Upper lobe of right lung (tissue), 1 donor: Measurements from ENCODE around the gene CLEC4G. TPM values are rescaled to one million over a fixed set of nuclear protein-coding genes. Genes with fewer than 3 reads are reported as not detected.

Experiments used
- ATAC-seq: fragments of 200-7000 bp; cut with Tn5 transposase; one replicate; pipeline ENCODE4 v1.9.1; 2020; ENCODE audit warnings: mild to moderate bottlenecking, moderate library complexity
- DNase-seq: peaks from one replicate; pipeline ENCODE4 v3.0.0-alpha.2; 2020
- H3K27ac ChIP-seq: fragments of 200-600 bp; one replicate; pipeline ENCODE4 v1.8.0; 2022
- H3K27me3 ChIP-seq: fragments of 200-600 bp; one replicate; pipeline ENCODE4 v1.8.0; 2022; ENCODE audit warnings: mild to moderate bottlenecking
- H3K36me3 ChIP-seq: fragments of 200-600 bp; one replicate; pipeline ENCODE4 v1.8.0; 2022
- H3K4me1 ChIP-seq: fragments of 200-600 bp; one replicate; pipeline ENCODE4 v1.8.0; 2022
- H3K4me3 ChIP-seq: fragments of 200-600 bp; one replicate; pipeline ENCODE4 v1.8.0; 2022; ENCODE audit warnings: mild to moderate bottlenecking
- H3K9me3 ChIP-seq: fragments of 200-600 bp; one replicate; pipeline ENCODE4 v1.8.0; 2022
- intact Hi-C: fragments of 100-400 bp; cut with DNase I; formaldehyde crosslinking; loops from one replicate; pipeline ENCODE4 v1.11.0; 2022
- total RNA-seq: library from RNA; stranded (reverse); fragmentation: NEBNext Ultra II Directional; extraction: Animal tissue kit (Norgen Biotek cat#: 25700); gene quantifications from one replicate; pipeline ENCODE4 v1.2.1, GENCODE V29; 2021
- TF ChIP-seq, protein P1 (sequence below): fragments of 200-600 bp; IDR thresholded peaks from one replicate; pipeline ENCODE4 v1.8.0; 2022; ENCODE audit warnings: antibody characterized with exemption
- donor health status: DM: no; HTN: yes; CAD: no; lungs with severe emphysema.

CLEC4G gene
- total RNA-seq, 1 donor from 2014 or later: 1.4 TPM

DNA sequence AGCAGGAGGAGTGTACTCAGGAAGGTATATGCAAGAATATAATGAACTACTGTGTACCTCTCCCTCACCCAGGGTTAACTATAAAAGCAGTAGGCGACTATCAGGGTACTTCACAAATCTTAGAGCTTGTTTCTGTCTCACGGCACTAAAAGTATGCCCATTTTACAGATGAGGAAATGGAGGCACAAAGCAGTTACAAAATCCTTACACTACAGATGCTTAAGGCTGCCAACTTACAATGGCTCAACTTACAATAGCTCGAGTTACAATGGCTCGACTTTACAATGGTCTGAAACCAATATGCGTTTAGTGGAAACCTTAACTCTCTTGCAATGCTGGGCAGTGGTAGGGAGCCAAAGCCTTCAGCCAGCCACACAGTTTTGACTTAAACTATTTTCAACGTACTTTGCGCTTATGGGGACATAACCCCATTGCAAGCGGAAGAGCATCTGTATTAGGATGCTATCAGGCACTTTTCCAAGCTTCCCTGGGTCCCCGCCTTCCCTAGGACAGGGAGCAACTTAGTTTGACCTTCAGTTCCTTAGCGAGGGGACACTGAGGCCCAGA, 34.1 kb downstream of the CLEC4G start:
- intact Hi-C loops: no loop called here
- Histone ChIP-seq H3K36me3 (no peaks in the 10 kb centered on the region), H3K4me3 (no peak overlapping the region), H3K27ac (no peak overlapping the region), H3K27me3 (peaks cover 30% of the 10 kb centered on the region), H3K9me3 (no peaks in the 10 kb centered on the region), H3K4me1 (no peaks in the 10 kb centered on the region)
- ATAC-seq: no peak
- TF ChIP-seq, protein P1, sequence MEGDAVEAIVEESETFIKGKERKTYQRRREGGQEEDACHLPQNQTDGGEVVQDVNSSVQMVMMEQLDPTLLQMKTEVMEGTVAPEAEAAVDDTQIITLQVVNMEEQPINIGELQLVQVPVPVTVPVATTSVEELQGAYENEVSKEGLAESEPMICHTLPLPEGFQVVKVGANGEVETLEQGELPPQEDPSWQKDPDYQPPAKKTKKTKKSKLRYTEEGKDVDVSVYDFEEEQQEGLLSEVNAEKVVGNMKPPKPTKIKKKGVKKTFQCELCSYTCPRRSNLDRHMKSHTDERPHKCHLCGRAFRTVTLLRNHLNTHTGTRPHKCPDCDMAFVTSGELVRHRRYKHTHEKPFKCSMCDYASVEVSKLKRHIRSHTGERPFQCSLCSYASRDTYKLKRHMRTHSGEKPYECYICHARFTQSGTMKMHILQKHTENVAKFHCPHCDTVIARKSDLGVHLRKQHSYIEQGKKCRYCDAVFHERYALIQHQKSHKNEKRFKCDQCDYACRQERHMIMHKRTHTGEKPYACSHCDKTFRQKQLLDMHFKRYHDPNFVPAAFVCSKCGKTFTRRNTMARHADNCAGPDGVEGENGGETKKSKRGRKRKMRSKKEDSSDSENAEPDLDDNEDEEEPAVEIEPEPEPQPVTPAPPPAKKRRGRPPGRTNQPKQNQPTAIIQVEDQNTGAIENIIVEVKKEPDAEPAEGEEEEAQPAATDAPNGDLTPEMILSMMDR: no peak
- no peak for DNase-seq

DNA sequence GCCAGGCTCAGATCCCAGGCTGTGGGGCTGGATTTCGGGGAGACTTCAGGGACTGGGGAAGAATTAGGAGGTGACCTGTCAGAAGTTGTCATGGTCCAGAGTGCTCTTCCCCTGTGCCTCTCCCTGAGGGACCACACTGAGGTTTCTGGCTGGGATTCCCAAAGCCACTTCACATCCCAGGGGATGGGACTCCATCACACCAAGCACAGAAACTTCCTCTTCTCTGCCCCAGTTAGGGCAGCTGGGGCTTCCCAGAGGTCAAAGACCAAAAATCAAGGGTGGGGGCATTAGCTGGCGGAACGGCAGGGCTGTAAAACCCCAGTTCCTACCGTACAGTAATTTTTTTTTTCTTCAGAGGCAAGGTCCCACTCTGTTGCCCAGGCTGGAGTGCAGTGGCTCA, 37.4 kb downstream of the CLEC4G start:
- ATAC-seq (no peak), DNase-seq (no peak)
- intact Hi-C loops: no loop called here
- no peaks in the 10 kb centered on the region for H3K9me3 ChIP-seq
- H3K27ac ChIP-seq: no peak overlapping the region
- H3K4me1 ChIP-seq: no peaks in the 10 kb centered on the region
- no peaks in the 10 kb centered on the region for H3K36me3 ChIP-seq
- H3K27me3 ChIP-seq: peaks cover 19% of the 10 kb centered on the region
- no peak overlapping the region for H3K4me3 ChIP-seq
- TF ChIP-seq, protein P1: no peak

DNA sequence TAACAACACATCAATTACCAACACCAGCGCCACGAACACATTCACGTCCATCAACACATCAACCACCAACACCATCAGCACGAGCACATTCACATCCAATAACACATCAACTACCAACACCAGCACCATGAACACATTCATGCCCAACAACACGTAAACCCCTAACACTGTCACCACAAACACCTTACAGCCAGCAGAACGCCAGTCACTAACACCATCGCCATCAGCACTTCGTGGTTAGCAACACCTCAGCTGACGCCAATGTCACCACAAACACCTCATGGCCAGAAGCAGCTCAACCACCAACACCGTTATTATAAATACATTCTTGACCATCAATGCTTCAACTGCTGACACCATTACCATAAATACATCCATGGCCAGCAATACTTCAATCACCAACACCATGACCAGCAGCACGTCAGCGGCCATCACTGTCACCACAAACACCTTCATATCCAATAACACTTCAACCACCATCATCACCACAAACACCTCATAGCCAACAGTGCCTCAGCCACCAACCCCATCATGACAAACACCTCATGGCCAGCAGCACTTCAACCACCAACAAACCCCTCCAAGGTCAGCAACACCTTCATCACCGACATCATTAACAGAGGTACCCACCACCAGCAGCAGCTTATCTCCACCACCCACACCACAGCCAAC, 39.4 kb downstream of the CLEC4G start:
- no peak overlapping the region for H3K4me3 ChIP-seq
- no peaks in the 10 kb centered on the region for H3K9me3 ChIP-seq
- intact Hi-C loops: no loop called here
- H3K27ac ChIP-seq: no peak overlapping the region
- ATAC-seq (no peak), DNase-seq (no peak)
- H3K27me3 ChIP-seq: peaks cover 9% of the 10 kb centered on the region
- no peaks in the 10 kb centered on the region for H3K36me3 ChIP-seq
- no peaks in the 10 kb centered on the region for H3K4me1 ChIP-seq
- TF ChIP-seq, protein P1: no peak

DNA sequence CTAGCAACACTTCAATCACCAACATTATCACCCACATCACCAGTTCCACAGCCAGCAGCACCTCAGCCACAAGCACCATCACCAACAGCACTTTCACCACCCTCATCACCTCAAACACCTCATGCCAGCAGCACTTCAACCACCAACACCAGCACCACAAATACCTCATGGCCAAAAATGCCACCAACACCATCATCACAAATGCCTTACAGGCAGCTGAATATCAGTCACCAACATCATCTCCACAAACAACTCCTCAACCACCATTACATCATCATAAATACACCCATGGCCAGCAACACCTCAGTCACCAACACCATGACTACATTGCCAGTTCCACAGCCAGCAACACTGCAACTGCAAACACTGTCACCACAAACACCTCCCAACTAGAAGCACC, 40.4 kb downstream of the CLEC4G start:
- intact Hi-C loops: no loop called here
- DNase-seq (no peak), ATAC-seq (no peak)
- no peaks in the 10 kb centered on the region for H3K36me3 ChIP-seq
- no peaks in the 10 kb centered on the region for H3K9me3 ChIP-seq
- H3K27me3 ChIP-seq: peaks cover 3% of the 10 kb centered on the region
- H3K4me3 ChIP-seq: no peak overlapping the region
- H3K4me1 ChIP-seq: no peaks in the 10 kb centered on the region
- TF ChIP-seq, protein P1: no peak
- no peak overlapping the region for H3K27ac ChIP-seq

DNA sequence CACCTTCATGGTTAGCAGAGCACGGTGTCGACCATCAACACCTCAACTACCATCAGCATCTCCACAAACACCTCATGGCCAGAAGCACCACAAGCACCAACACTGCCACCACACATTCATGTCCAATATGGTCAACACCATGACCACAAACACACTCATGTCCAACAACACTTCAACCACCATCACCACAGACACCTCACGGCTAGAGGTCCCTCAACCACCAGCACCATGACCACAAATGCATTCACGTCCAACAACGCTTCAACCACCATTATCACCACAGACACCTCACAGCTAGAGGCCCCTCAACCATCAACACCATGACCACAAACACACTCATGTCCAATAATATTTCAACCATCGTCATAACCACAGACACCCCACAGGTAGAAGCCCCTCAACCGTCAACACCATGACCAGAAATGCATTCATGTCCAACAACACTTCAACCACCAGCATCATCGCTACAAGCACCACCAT, 41.1 kb downstream of the CLEC4G start:
- no peaks in the 10 kb centered on the region for H3K36me3 ChIP-seq
- H3K27ac ChIP-seq: no peak overlapping the region
- H3K27me3 ChIP-seq: no peaks in the 10 kb centered on the region
- H3K4me1 ChIP-seq: no peaks in the 10 kb centered on the region
- DNase-seq: no peak
- H3K9me3 ChIP-seq: no peaks in the 10 kb centered on the region
- H3K4me3 ChIP-seq: no peak overlapping the region
- intact Hi-C loops: no loop called here
- TF ChIP-seq, protein P1: no peak
- no peak for ATAC-seq
